ENCODE results near the gene CATSPER4. TPM values are rescaled to one million over a fixed set of nuclear protein-coding genes. Genes with fewer than 3 reads are reported as not detected.

Gene CATSPER4
- total RNA-seq, 3 donors from 2014 or later (not counting 1 experiment from before 2014, with no cell fraction given) = not detected

- Mint-ChIP-seq H3K4me3 (no peak overlapping the region), H3K36me3 (no peaks in the 10 kb centered on the region), H3K27ac (no peak overlapping the region), H3K9me3 (no peaks in the 10 kb centered on the region), H3K27me3 (ENCODE audit: low read depth in 2 of 2) (peaks cover 32 to 37% of the 10 kb centered on the region in 2 donors), H3K4me1 (peaks cover 0 to 5% of the 10 kb centered on the region in 2 donors)
- peaks cover 4% of the 10 kb centered on the region for H3K4me1 ChIP-seq (ENCODE audit: control insufficient read depth, insufficient read depth, low read length)
- H3K27me3 ChIP-seq (ENCODE audit: control insufficient read depth, insufficient read depth, low read length) = peaks cover 12% of the 10 kb centered on the region
- H3K4me3 ChIP-seq (ENCODE audit: low read length) = no peak overlapping the region
- TF ChIP-seq CTCF (IDR thresholded peaks at IDR 0.05) = no peak
- intact Hi-C loops (cut with micrococcal nuclease) = no loop called here
- no peak for ATAC-seq
- no peaks in the 10 kb centered on the region for H3K9me3 ChIP-seq (ENCODE audit: control insufficient read depth, insufficient read depth, low read length)
- whole genome bisulfite sequencing (ENCODE audit: insufficient coverage) = 53% methylated on average over 21 of the region's 21 CpGs
- no peak for DNase-seq
- no peak overlapping the region for H3K27ac ChIP-seq (ENCODE audit: low read length)
- no peaks in the 10 kb centered on the region for H3K36me3 ChIP-seq (ENCODE audit: control insufficient read depth, insufficient read depth, low read length)
These were observed 34.8 kb upstream of the CATSPER4 start for GRCh38 chr1:26155370-26156284.

- Histone ChIP-seq H3K4me3 (ENCODE audit: low read length) (no peak overlapping the region), H3K27me3 (ENCODE audit: control insufficient read depth, insufficient read depth, low read length) (peaks cover 12% of the 10 kb centered on the region), H3K4me1 (ENCODE audit: control insufficient read depth, insufficient read depth, low read length) (peaks cover 9% of the 10 kb centered on the region), H3K9me3 (ENCODE audit: control insufficient read depth, insufficient read depth, low read length) (no peaks in the 10 kb centered on the region), H3K36me3 (ENCODE audit: control insufficient read depth, insufficient read depth, low read length) (no peaks in the 10 kb centered on the region), H3K27ac (ENCODE audit: low read length) (no peak overlapping the region)
- TF ChIP-seq CTCF (IDR thresholded peaks at IDR 0.05) = no peak
- no peaks in the 10 kb centered on the region for H3K36me3 Mint-ChIP-seq
- ATAC-seq (peak in 2 of 3 donors; percentile 29 to 53), DNase-seq (no peak)
- 26% methylated on average over 12 of the region's 12 CpGs for WGBS (ENCODE audit: insufficient coverage)
- H3K9me3 Mint-ChIP-seq = no peaks in the 10 kb centered on the region
- no peak overlapping the region for H3K27ac Mint-ChIP-seq
- intact Hi-C loops (cut with micrococcal nuclease) = no loop called here
- peaks cover 0 to 5% of the 10 kb centered on the region in 2 donors for H3K4me1 Mint-ChIP-seq
- H3K27me3 Mint-ChIP-seq (ENCODE audit: low read depth in 2 of 2) = peaks cover 29 to 37% of the 10 kb centered on the region in 2 donors
- H3K4me3 Mint-ChIP-seq = no peak overlapping the region
These were observed 33.9 kb upstream of the CATSPER4 start for GRCh38 chr1:26156285-26157038.

GRCh38 chr1:26158271-26158907, 32.0 kb upstream of the CATSPER4 start:
- no peak for TF ChIP-seq CTCF (IDR thresholded peaks at IDR 0.05)
- H3K27me3 Mint-ChIP-seq (ENCODE audit: low read depth in 2 of 2) = peaks cover 34 to 37% of the 10 kb centered on the region in 2 donors
- ATAC-seq (no peak), DNase-seq (no peak)
- 89% methylated on average over 5 of the region's 5 CpGs for WGBS (ENCODE audit: insufficient coverage)
- H3K4me1 ChIP-seq (ENCODE audit: control insufficient read depth, insufficient read depth, low read length) = peaks cover 17% of the 10 kb centered on the region
- no peaks in the 10 kb centered on the region for H3K36me3 ChIP-seq (ENCODE audit: control insufficient read depth, insufficient read depth, low read length)
- no peak overlapping the region for H3K4me3 Mint-ChIP-seq
- no peak overlapping the region for H3K4me3 ChIP-seq (ENCODE audit: low read length)
- no peaks in the 10 kb centered on the region for H3K36me3 Mint-ChIP-seq
- intact Hi-C loops (cut with micrococcal nuclease) = no loop called here
- H3K9me3 Mint-ChIP-seq = no peaks in the 10 kb centered on the region
- H3K4me1 Mint-ChIP-seq = peaks cover 0 to 9% of the 10 kb centered on the region in 2 donors
- no peaks in the 10 kb centered on the region for H3K9me3 ChIP-seq (ENCODE audit: control insufficient read depth, insufficient read depth, low read length)
- peaks cover 21% of the 10 kb centered on the region for H3K27me3 ChIP-seq (ENCODE audit: control insufficient read depth, insufficient read depth, low read length)
- no peak overlapping the region for H3K27ac Mint-ChIP-seq
- no peak overlapping the region for H3K27ac ChIP-seq (ENCODE audit: low read length)
